CD4-positive, CD25-positive, alpha-beta regulatory T cell (primary cell): ENCODE results near the gene SELENOO. TPM values are rescaled to one million over a fixed set of nuclear protein-coding genes. Genes with fewer than 3 reads are reported as not detected.
A peak's percentile ranks its signal among the peaks of the same experiment; 100 is the strongest.

Experiments
- ATAC-seq, 2 donors: fragments of 150-1000 bp; cut with Tn5 transposase; one replicate each; pipeline ENCODE4 v1.10.0; 2021; ENCODE audit warnings: low read depth in 2 of 2, moderate number of reproducible peaks in 2 of 2, moderate library complexity in 1 of 2
- DNase-seq, 3 donors: peaks; one replicate each; pipeline versions ENCODE4 v3.0.0 to v3.0.0-alpha.2; 2012 to 2022; ENCODE audit warnings: mixed read lengths in 1 of 3
- H3K27ac ChIP-seq: one replicate; pipeline ENCODE4 v1.7.0; 2013; ENCODE audit warnings: mild to moderate bottlenecking, low read length; ENCODE audit not compliant: insufficient read depth, poor library complexity, severe bottlenecking
- H3K27me3 ChIP-seq: one replicate; pipeline ENCODE4 v1.7.0; 2013; ENCODE audit warnings: low read length; ENCODE audit not compliant: control insufficient read depth, insufficient read depth
- H3K36me3 ChIP-seq: one replicate; pipeline ENCODE4 v1.7.0; 2013; ENCODE audit warnings: mild to moderate bottlenecking, low read length, moderate library complexity; ENCODE audit not compliant: control insufficient read depth, insufficient read depth
- H3K4me1 ChIP-seq: 2 replicates; pipeline ENCODE4 v1.7.0; 2013; ENCODE audit warnings: mild to moderate bottlenecking, low read length; ENCODE audit not compliant: insufficient read depth, control insufficient read depth, poor library complexity, severe bottlenecking
- H3K4me3 ChIP-seq: one replicate; pipeline ENCODE4 v1.7.0; 2013; ENCODE audit warnings: low read depth, mild to moderate bottlenecking, low read length, moderate library complexity
- H3K9me3 ChIP-seq, 2 experiments: 1 replicate in 1 of 2; 2 replicates in 1 of 2; pipeline ENCODE4 v1.7.0; 2013; ENCODE audit warnings: low read length in 2 of 2, mild to moderate bottlenecking in 1 of 2, moderate library complexity in 1 of 2; ENCODE audit not compliant: control insufficient read depth in 2 of 2
- H3K27ac Mint-ChIP-seq, 3 donors: one replicate each; pipeline ENCODE4 v1.8.0; 2020 to 2022; ENCODE audit warnings: mild to moderate bottlenecking in 3 of 3, mixed read lengths in 3 of 3, moderate library complexity in 2 of 3
- H3K27me3 Mint-ChIP-seq: one replicate; pipeline ENCODE4 v1.8.0; 2022; ENCODE audit warnings: mild to moderate bottlenecking, mixed read lengths
- H3K36me3 Mint-ChIP-seq: one replicate; pipeline ENCODE4 v1.8.0; 2020; ENCODE audit warnings: mixed read lengths
- H3K4me1 Mint-ChIP-seq, 4 donors: one replicate each; pipeline ENCODE4 v1.8.0; 2020 to 2022; ENCODE audit warnings: mixed read lengths in 4 of 4, mild to moderate bottlenecking in 1 of 4
- H3K4me3 Mint-ChIP-seq, 4 donors: one replicate each; pipeline ENCODE4 v1.8.0; 2020 to 2022; ENCODE audit warnings: mild to moderate bottlenecking in 4 of 4, mixed read lengths in 4 of 4, moderate library complexity in 3 of 4
- H3K9me3 Mint-ChIP-seq, 7 donors: one replicate each; pipeline ENCODE4 v1.8.0; 2020 to 2022; ENCODE audit warnings: mixed read lengths in 7 of 7, mild to moderate bottlenecking in 3 of 7, moderate library complexity in 2 of 7
- polyA plus RNA-seq, 4 donors: library from polyadenylated mRNA; unstranded; fragments of 300-500 nt; fragmentation: Illumina TruSeq; gene quantifications; one replicate each; pipeline ENCODE4 v1.2.3, GENCODE V29; 2021
- total RNA-seq: library from RNA; stranded (reverse); gene quantifications from one replicate; pipeline ENCODE4 v1.2.3, GENCODE V29; 2022

Gene SELENOO
- total and polyA plus RNA-seq, 5 donors from 2014 or later = 1.8 to 31.9 (median 3.5) TPM

DNA sequence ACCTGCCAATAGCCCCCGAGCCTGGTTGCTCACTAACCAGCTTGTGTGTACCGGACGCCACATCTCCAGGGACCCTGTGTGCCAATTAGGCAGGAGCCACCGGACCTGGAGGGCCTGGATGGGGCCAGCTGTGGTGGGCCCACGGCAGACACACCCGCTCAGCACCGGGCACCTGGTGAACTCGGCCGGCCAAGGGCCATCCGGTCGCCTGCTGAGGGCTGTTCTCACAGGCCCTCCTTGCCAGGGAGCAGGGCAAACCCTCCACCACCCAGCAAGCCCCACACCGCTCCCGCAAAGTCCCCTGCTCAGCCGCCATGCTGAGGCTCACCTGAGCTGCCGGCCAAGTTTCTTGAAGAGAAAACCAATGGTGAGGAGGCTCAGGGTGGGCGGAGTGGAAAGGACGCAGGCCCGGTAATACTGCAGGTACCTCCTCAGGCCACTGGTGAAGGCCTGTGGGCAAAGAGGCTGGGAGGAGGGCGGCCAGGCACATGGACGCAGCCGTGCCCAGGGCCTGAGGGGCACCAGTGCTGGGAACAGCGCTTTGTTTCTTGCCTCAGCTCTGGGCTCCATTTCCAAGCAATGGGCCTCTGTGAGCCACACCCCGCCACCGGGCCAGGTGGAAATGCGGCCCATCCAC, 26.9 kb downstream of the SELENOO start:
- ATAC-seq (no peak), DNase-seq (no peak)
- Histone ChIP-seq H3K36me3 (peaks cover 54% of the 10 kb centered on the region), H3K27ac (no peak overlapping the region), H3K4me3 (no peak overlapping the region), H3K9me3 (no peaks in the 10 kb centered on the region), H3K4me1 (no peaks in the 10 kb centered on the region), H3K27me3 (no peaks in the 10 kb centered on the region)
- Mint-ChIP-seq H3K27me3 (no peaks in the 10 kb centered on the region), H3K9me3 (no peaks in the 10 kb centered on the region), H3K4me3 (no peak overlapping the region), H3K27ac (no peak overlapping the region), H3K36me3 (peaks cover 19% of the 10 kb centered on the region), H3K4me1 (peaks cover 0 to 3% (median 0%) of the 10 kb centered on the region in 4 donors)

DNA sequence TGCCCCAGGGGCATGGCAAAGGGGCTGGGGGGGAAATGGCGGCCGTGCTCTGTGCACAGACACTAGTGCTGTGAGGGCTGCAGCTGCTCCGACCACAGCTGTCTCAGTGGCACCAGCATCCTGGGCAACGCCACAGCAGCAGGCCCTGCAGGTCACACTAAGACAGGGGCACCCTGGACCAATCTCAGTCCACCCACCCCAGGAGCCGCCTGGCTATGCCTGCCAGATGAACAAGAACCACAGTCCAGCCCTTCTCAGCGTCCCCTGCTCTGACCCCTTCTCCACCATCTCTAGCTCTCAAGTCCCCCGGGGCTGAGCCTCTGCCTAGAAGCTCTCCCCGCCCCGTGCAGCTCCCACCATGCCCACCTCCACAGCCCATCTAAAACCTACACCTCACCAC, 27.6 kb downstream of the SELENOO start:
- H3K9me3 Mint-ChIP-seq = no peaks in the 10 kb centered on the region
- peaks cover 15% of the 10 kb centered on the region for H3K36me3 Mint-ChIP-seq
- H3K4me1 ChIP-seq = no peaks in the 10 kb centered on the region
- H3K4me3 Mint-ChIP-seq = no peak overlapping the region
- peaks cover 52% of the 10 kb centered on the region for H3K36me3 ChIP-seq
- no peaks in the 10 kb centered on the region for H3K27me3 ChIP-seq
- no peaks in the 10 kb centered on the region for H3K9me3 ChIP-seq
- no peaks in the 10 kb centered on the region for H3K27me3 Mint-ChIP-seq
- H3K27ac Mint-ChIP-seq = peak overlapping the region in 1 of 3 donors; percentile 63
- no peak overlapping the region for H3K4me3 ChIP-seq
- DNase-seq (no peak), ATAC-seq (no peak)
- H3K4me1 Mint-ChIP-seq = peaks cover 0 to 3% (median 0%) of the 10 kb centered on the region in 4 donors
- H3K27ac ChIP-seq = no peak overlapping the region

DNA sequence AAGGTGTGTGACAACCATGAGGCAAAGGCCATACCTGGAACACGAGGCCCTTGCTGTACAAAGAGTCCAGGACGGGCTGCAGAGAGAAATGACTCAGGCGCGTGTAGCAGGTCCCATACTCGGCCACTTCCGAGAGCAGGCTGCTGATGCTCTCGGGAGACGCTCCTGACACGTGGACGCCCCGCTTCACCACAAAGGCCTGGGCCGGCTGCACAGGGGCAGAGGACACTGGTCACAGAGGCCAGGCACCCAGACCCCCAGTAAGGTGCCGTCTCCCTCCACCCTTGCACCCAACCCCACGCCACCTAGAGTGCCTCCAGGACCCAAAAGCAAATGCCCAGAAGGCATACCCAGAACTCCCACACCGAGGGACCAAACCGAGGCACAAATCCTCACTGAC, 28.6 kb downstream of the SELENOO start:
- no peak for ATAC-seq
- Histone ChIP-seq H3K27me3 (no peaks in the 10 kb centered on the region), H3K27ac (no peak overlapping the region), H3K36me3 (peaks cover 47% of the 10 kb centered on the region), H3K4me1 (no peaks in the 10 kb centered on the region), H3K4me3 (no peak overlapping the region), H3K9me3 (no peaks in the 10 kb centered on the region)
- Mint-ChIP-seq H3K27ac (peak overlapping the region in 1 of 3 donors; percentile 86), H3K27me3 (no peaks in the 10 kb centered on the region), H3K4me3 (no peak overlapping the region), H3K4me1 (peaks cover 0 to 10% (median 0%) of the 10 kb centered on the region in 4 donors), H3K9me3 (no peaks in the 10 kb centered on the region), H3K36me3 (peaks cover 15% of the 10 kb centered on the region)
- DNase-seq = no peak

DNA sequence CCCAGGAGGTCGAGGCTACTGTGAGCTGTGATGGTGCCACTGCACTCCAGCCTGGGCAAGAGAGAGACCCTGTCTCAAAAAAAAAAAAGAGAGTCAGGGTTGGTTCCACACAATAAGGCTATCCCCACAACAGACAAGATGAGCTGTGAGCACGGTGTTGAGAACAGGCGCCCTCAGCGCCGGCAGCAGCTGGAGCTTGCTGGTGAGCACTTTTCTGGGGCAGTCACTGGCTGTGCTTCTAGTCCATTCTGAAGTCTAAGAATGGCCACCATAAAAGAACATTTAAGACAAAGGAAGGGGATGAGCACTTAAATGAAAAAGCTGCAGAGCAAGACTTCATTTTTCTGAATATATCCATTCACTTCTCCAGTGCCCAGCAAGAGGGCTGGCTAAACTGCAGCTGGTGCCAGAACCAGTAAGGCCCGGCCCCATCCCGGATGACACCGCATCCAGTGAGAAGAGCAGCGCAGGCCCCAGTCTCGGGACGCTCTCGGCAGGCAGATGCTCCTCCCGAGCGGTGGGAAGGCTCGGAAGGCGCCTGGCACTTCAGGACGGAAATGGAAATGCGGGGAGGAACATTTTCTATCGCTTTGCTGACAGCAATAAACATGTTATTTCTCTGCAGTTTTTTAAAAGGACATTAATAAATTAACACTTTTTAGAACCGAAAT, 31.8 kb downstream of the SELENOO start:
- no peaks in the 10 kb centered on the region for H3K27me3 ChIP-seq
- H3K9me3 Mint-ChIP-seq = no peaks in the 10 kb centered on the region
- no peak overlapping the region for H3K4me3 ChIP-seq
- no peaks in the 10 kb centered on the region for H3K4me1 ChIP-seq
- no peak overlapping the region for H3K27ac ChIP-seq
- no peaks in the 10 kb centered on the region for H3K27me3 Mint-ChIP-seq
- ATAC-seq (no peak), DNase-seq (no peak)
- no peak overlapping the region for H3K27ac Mint-ChIP-seq
- peaks cover 0 to 21% (median 4%) of the 10 kb centered on the region in 4 donors for H3K4me1 Mint-ChIP-seq
- H3K36me3 ChIP-seq = peaks cover 44% of the 10 kb centered on the region
- peaks cover 15% of the 10 kb centered on the region for H3K36me3 Mint-ChIP-seq
- H3K9me3 ChIP-seq = no peaks in the 10 kb centered on the region
- no peak overlapping the region for H3K4me3 Mint-ChIP-seq

DNA sequence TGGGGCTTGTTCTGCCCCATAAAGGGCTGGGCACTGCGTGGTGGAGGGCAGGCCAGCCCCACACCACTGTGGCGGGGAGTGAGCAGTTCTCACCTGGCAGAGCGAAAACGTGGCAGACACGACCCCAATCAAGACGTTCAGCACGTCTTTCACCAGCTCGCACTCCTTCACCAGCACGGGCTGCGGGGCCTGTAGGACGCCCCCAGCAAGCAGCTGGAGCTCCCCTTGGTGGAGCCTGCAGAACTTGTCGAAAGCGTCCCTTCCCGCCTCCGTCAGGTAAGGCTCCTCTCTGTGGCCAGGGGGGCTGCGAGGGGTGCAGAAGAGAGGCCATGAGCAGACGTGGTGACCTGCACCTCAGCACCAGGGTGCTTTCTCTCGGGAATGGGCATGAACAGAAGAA, 32.4 kb downstream of the SELENOO start:
- Mint-ChIP-seq H3K9me3 (no peaks in the 10 kb centered on the region), H3K4me3 (no peak overlapping the region), H3K4me1 (peaks cover 0 to 26% (median 6%) of the 10 kb centered on the region in 4 donors), H3K27me3 (no peaks in the 10 kb centered on the region), H3K36me3 (peaks cover 15% of the 10 kb centered on the region), H3K27ac (no peak overlapping the region)
- Histone ChIP-seq H3K27me3 (no peaks in the 10 kb centered on the region), H3K9me3 (no peaks in the 10 kb centered on the region), H3K4me3 (no peak overlapping the region), H3K36me3 (peaks cover 41% of the 10 kb centered on the region), H3K27ac (no peak overlapping the region), H3K4me1 (no peaks in the 10 kb centered on the region)
- DNase-seq = no peak
- ATAC-seq = no peak

DNA sequence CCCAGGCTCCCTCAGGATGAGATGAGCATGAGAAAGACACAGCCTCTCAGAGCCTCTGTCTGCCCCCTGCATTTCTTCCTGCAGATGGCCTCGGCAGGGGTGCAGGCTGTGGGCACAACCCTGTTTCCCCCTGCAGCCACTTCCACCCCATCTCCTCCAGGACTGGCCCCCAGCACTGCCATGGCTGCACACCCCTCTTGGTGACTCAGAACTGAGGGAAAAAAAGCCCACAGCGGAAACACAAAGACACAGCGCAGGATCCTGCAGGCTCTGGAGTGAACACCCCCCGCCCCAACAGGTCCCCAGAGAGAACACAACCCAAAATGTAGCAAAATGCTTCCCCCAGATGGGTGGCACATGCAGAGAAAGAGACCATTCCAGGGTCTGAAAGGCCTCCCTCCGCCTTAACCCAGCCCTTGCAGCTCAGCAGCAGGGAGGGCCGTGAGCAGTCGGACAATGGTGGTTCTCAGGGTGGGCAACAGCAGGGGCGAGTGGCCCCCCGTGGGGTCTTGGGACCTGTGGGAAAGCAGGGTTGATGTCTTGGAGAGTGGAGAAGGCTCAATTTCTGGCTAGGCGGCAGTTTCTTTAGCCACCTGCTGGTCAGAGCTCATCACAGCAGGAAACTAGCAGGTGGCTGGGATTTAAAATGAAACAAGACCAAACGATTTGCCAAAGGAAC, 36.1 kb downstream of the SELENOO start:
- no peaks in the 10 kb centered on the region for H3K9me3 Mint-ChIP-seq
- H3K27ac Mint-ChIP-seq = no peak overlapping the region
- H3K4me3 Mint-ChIP-seq = no peak overlapping the region
- no peaks in the 10 kb centered on the region for H3K27me3 Mint-ChIP-seq
- H3K4me3 ChIP-seq = no peak overlapping the region
- no peaks in the 10 kb centered on the region for H3K9me3 ChIP-seq
- H3K4me1 ChIP-seq = peaks cover 12% of the 10 kb centered on the region
- peaks cover 7% of the 10 kb centered on the region for H3K36me3 Mint-ChIP-seq
- H3K27me3 ChIP-seq = no peaks in the 10 kb centered on the region
- H3K36me3 ChIP-seq = peaks cover 39% of the 10 kb centered on the region
- DNase-seq = peak in 1 of 3 donors; percentile 42
- no peak for ATAC-seq
- peaks cover 6 to 49% (median 17%) of the 10 kb centered on the region in 4 donors for H3K4me1 Mint-ChIP-seq
- no peak overlapping the region for H3K27ac ChIP-seq

DNA sequence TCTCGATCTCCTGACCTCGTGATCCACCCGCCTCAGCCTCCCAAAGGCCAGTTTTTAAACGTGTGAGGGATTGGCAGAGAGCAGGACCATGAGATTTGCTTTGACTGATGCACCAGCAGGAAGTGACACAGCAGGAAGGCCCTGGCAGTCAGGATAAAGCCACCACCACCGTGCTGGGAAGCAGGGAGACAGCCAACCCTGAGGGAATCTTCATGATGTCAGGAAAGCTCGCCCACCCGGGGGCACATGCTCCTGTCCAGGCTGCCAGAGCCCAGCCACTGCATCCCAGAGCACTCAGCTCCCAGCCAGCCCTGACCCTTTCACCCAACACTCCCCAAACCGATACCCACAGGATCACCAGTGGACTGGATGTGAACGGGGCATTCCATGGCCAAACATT, 37.9 kb downstream of the SELENOO start:
- H3K4me3 ChIP-seq = no peak overlapping the region
- peak overlapping the region in 1 of 4 donors; percentile 54 for H3K4me3 Mint-ChIP-seq
- H3K9me3 ChIP-seq = no peaks in the 10 kb centered on the region
- H3K27ac ChIP-seq = no peak overlapping the region
- H3K27me3 ChIP-seq = no peaks in the 10 kb centered on the region
- no peaks in the 10 kb centered on the region for H3K27me3 Mint-ChIP-seq
- DNase-seq (no peak), ATAC-seq (no peak)
- no peak overlapping the region for H3K27ac Mint-ChIP-seq
- H3K36me3 Mint-ChIP-seq = peaks cover 3% of the 10 kb centered on the region
- H3K36me3 ChIP-seq = peaks cover 26% of the 10 kb centered on the region
- no peaks in the 10 kb centered on the region for H3K9me3 Mint-ChIP-seq
- peaks cover 31% of the 10 kb centered on the region for H3K4me1 ChIP-seq
- H3K4me1 Mint-ChIP-seq = peaks cover 10 to 63% (median 24%) of the 10 kb centered on the region in 4 donors
